Osteocyte (in vitro differentiated cells): ENCODE measurements around the gene HIF3A. TPM values are rescaled to one million over a fixed set of nuclear protein-coding genes. Genes with fewer than 3 reads are reported as not detected.

ENCODE experiments used
- DNase-seq: peaks from one replicate; pipeline ENCODE4 v3.0.0; 2021; ENCODE audit warnings: mixed read lengths; ENCODE audit not compliant: unreplicated experiment; ENCODE audit errors: extremely low spot score
- H3K27ac Mint-ChIP-seq: one replicate; pipeline ENCODE4 v1.8.0; 2021; ENCODE audit warnings: mild to moderate bottlenecking, mixed read lengths; ENCODE audit not compliant: unreplicated experiment
- H3K27me3 Mint-ChIP-seq: one replicate; pipeline ENCODE4 v1.8.0; 2021; ENCODE audit warnings: mixed read lengths; ENCODE audit not compliant: unreplicated experiment
- H3K36me3 Mint-ChIP-seq: one replicate; pipeline ENCODE4 v1.8.0; 2021; ENCODE audit warnings: mixed read lengths; ENCODE audit not compliant: unreplicated experiment
- H3K4me1 Mint-ChIP-seq: one replicate; pipeline ENCODE4 v1.8.0; 2021; ENCODE audit warnings: mixed read lengths; ENCODE audit not compliant: unreplicated experiment
- H3K4me3 Mint-ChIP-seq: one replicate; pipeline ENCODE4 v1.8.0; 2021; ENCODE audit warnings: mild to moderate bottlenecking, moderate library complexity, mixed read lengths; ENCODE audit not compliant: unreplicated experiment
- H3K9me3 Mint-ChIP-seq: one replicate; pipeline ENCODE4 v1.8.0; 2021; ENCODE audit warnings: mixed read lengths; ENCODE audit not compliant: unreplicated experiment
- CTCF ChIP-seq: fragments of 200-600 bp; sonication (generic); IDR thresholded peaks from 2 replicates; pipeline ENCODE4 v1.5.0; 2021; ENCODE audit warnings: antibody characterized with exemption, mild to moderate bottlenecking, moderate library complexity
- total RNA-seq: library from RNA; stranded (reverse); gene quantifications from 2 replicates; pipeline ENCODE4 v1.2.1, GENCODE V29; 2021

Gene HIF3A
- total RNA-seq, 1 donor from 2014 or later: 101 TPM

- peaks cover 32% of the 10 kb centered on the region for H3K36me3 Mint-ChIP-seq
- no peak for TF ChIP-seq CTCF
- peaks cover 20% of the 10 kb centered on the region for H3K4me1 Mint-ChIP-seq
- no peak overlapping the region for H3K27ac Mint-ChIP-seq
- no peaks in the 10 kb centered on the region for H3K9me3 Mint-ChIP-seq
- DNase-seq: no peak
- no peak overlapping the region for H3K4me3 Mint-ChIP-seq
- no peaks in the 10 kb centered on the region for H3K27me3 Mint-ChIP-seq
Measured at GRCh38 chr19:46387713-46388130, 90.9 kb downstream of the HIF3A start.

GRCh38 chr19:46388311-46389095 lies 91.7 kb downstream of the HIF3A start:
- TF ChIP-seq CTCF: no peak
- H3K4me3 Mint-ChIP-seq: no peak overlapping the region
- DNase-seq: no peak
- H3K9me3 Mint-ChIP-seq: no peaks in the 10 kb centered on the region
- peaks cover 28% of the 10 kb centered on the region for H3K4me1 Mint-ChIP-seq
- H3K27me3 Mint-ChIP-seq: no peaks in the 10 kb centered on the region
- no peak overlapping the region for H3K27ac Mint-ChIP-seq
- H3K36me3 Mint-ChIP-seq: peaks cover 31% of the 10 kb centered on the region

- Mint-ChIP-seq H3K4me3 (no peak overlapping the region), H3K36me3 (peaks cover 23% of the 10 kb centered on the region), H3K4me1 (peaks cover 36% of the 10 kb centered on the region), H3K27ac (no peak overlapping the region), H3K9me3 (no peaks in the 10 kb centered on the region), H3K27me3 (no peaks in the 10 kb centered on the region)
- DNase-seq: no peak
- no peak for TF ChIP-seq CTCF
Measured at GRCh38 chr19:46390121-46390858, 93.4 kb downstream of the HIF3A start.

- Mint-ChIP-seq H3K9me3 (no peaks in the 10 kb centered on the region), H3K27me3 (no peaks in the 10 kb centered on the region), H3K27ac (peak overlapping the region; percentile 97), H3K4me3 (no peak overlapping the region), H3K4me1 (peaks cover 38% of the 10 kb centered on the region), H3K36me3 (peaks cover 23% of the 10 kb centered on the region)
- no peak for DNase-seq
- TF ChIP-seq CTCF: no peak
Measured at GRCh38 chr19:46390866-46391265, 94.0 kb downstream of the HIF3A start.
